ENCODE results near the gene PPARG. TPM values are rescaled to one million over a fixed set of nuclear protein-coding genes. Genes with fewer than 3 reads are reported as not detected.
"Not testable (repeated sequence)": the region's sequence is repeated elsewhere in the genome, so short reads cannot be mapped to it uniquely, and the experiment has no call there.

The PPARG gene
- total RNA-seq, 3 donors from 2014 or later = 0.47 to 1.8 (median 0.83) TPM

DNA sequence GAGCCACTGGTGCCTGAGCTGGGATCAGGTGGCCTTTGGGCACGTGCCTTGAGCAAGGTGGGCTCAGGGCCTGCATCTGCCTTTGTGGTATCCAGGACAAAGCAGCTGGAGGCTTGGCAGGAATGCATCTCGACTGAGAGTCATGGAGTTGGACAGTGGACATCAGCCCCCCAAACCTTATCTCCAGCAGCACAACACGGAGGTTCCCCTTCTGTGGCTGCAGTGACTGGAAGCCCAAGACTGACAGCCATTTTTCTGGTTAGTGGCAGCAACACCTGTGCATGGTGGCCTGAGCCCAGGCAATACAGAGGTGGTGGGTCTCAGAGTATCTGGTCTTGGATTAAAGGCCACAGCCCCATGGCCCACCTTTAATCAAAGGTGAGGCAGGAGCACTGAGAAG lies 167.6 kb downstream of the PPARG start:
- ATAC-seq (no peak), DNase-seq (no peak)
- H3K36me3 Mint-ChIP-seq (ENCODE audit: insufficient read depth) = no peaks in the 10 kb centered on the region
- no peaks in the 10 kb centered on the region for H3K9me3 Mint-ChIP-seq
- H3K4me1 Mint-ChIP-seq (ENCODE audit: low read depth) = peaks cover 3% of the 10 kb centered on the region
- H3K27me3 Mint-ChIP-seq (ENCODE audit: low read depth) = no peaks in the 10 kb centered on the region
- no peak overlapping the region for H3K4me3 Mint-ChIP-seq

DNA sequence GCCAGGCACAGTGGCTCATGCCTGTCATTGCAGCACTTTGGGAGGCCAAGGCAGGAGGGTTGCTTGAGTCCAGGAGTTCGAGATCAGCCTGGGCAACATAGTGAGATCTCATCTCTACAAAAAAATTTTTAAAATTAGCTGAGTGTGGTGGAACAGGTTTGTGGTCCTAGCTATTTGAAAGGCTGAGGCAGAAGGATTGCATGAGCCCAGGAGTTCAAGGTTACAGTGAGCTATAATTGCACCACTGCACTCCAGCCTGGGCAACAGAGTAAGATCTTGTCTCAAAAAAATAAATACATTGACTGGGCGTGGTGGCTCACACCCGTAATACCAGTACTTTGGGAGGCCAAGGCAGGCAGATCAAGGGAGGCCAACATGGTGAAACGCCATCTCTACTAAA lies 168.5 kb downstream of the PPARG start:
- not testable (repeated sequence) for H3K4me1 Mint-ChIP-seq (ENCODE audit: low read depth); H3K4me3 Mint-ChIP-seq; H3K27me3 Mint-ChIP-seq (ENCODE audit: low read depth); ATAC-seq; H3K9me3 Mint-ChIP-seq; H3K36me3 Mint-ChIP-seq (ENCODE audit: insufficient read depth); DNase-seq

DNA sequence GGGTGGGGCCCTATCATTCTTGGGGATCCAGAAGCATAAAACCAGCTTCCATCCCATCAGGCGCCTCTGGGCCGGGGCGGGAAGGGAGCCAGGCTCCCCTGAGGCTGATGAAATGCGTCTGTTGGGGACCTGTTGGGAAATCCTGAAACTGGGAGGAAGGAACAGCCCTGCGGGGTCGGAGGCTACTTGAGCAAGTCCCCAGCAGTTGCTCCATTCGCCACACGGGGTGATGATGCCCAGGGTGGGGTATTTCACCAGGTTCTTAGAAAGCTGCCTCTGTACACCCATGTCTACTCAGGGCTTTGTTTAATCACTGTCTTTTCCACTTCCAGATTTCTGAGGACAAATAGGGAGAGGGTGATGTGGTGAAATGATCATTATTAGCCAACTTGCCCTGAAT lies 170.0 kb downstream of the PPARG start:
- H3K4me1 Mint-ChIP-seq (ENCODE audit: low read depth) = peaks cover 12% of the 10 kb centered on the region
- H3K36me3 Mint-ChIP-seq (ENCODE audit: insufficient read depth) = no peaks in the 10 kb centered on the region
- H3K27me3 Mint-ChIP-seq (ENCODE audit: low read depth) = no peaks in the 10 kb centered on the region
- ATAC-seq (no peak), DNase-seq (no peak)
- H3K9me3 Mint-ChIP-seq = no peaks in the 10 kb centered on the region
- no peak overlapping the region for H3K4me3 Mint-ChIP-seq

GRCh38 chr3:12460127-12460526 lies 171.3 kb downstream of the PPARG start:
- Mint-ChIP-seq H3K9me3 (no peaks in the 10 kb centered on the region), H3K4me3 (no peak overlapping the region), H3K27me3 (ENCODE audit: low read depth) (no peaks in the 10 kb centered on the region), H3K4me1 (ENCODE audit: low read depth) (peaks cover 12% of the 10 kb centered on the region), H3K36me3 (ENCODE audit: insufficient read depth) (no peaks in the 10 kb centered on the region)
- DNase-seq (no peak), ATAC-seq (no peak)

DNA sequence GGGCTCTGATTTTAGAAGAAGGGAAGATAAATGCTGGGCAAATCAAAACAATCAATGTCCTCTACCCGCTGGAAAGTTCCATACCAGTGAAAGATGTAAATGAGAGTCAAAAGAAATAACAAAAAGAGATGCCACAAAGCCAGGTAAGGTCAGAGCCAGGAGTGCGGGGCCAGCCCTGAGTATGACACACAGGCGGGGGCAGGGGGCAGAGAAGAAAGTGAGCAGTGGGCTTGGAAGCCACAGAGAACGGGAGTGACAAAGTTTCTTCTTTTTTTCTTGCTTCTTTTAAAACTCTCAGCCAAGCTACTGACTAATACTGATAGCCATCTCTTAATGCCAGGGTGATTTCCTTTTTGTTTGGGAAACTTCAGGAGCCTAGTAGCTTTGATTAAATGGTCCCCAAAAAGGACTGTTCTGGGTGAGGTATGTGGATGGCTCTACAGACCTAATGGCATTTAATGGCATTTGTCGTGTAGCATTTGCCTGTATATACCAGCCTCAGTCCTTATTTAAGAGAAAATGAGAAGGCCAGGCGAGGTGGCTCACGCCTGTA lies 172.3 kb downstream of the PPARG start:
- no peaks in the 10 kb centered on the region for H3K36me3 Mint-ChIP-seq (ENCODE audit: insufficient read depth)
- H3K4me3 Mint-ChIP-seq = no peak overlapping the region
- H3K9me3 Mint-ChIP-seq = no peaks in the 10 kb centered on the region
- ATAC-seq (no peak), DNase-seq (no peak)
- no peaks in the 10 kb centered on the region for H3K27me3 Mint-ChIP-seq (ENCODE audit: low read depth)
- peaks cover 12% of the 10 kb centered on the region for H3K4me1 Mint-ChIP-seq (ENCODE audit: low read depth)

GRCh38 chr3:12462159-12462947 lies 173.5 kb downstream of the PPARG start:
- ATAC-seq (peak in 1 of 2 donors; percentile 67), DNase-seq (no peak)
- no peaks in the 10 kb centered on the region for H3K9me3 Mint-ChIP-seq
- H3K4me1 Mint-ChIP-seq (ENCODE audit: low read depth) = peaks cover 12% of the 10 kb centered on the region
- peak overlapping the region; percentile 14 for H3K4me3 Mint-ChIP-seq
- H3K27me3 Mint-ChIP-seq (ENCODE audit: low read depth) = no peaks in the 10 kb centered on the region
- no peaks in the 10 kb centered on the region for H3K36me3 Mint-ChIP-seq (ENCODE audit: insufficient read depth)

GRCh38 chr3:12463686-12464085 lies 174.8 kb downstream of the PPARG start:
- no peaks in the 10 kb centered on the region for H3K36me3 Mint-ChIP-seq (ENCODE audit: insufficient read depth)

DNA sequence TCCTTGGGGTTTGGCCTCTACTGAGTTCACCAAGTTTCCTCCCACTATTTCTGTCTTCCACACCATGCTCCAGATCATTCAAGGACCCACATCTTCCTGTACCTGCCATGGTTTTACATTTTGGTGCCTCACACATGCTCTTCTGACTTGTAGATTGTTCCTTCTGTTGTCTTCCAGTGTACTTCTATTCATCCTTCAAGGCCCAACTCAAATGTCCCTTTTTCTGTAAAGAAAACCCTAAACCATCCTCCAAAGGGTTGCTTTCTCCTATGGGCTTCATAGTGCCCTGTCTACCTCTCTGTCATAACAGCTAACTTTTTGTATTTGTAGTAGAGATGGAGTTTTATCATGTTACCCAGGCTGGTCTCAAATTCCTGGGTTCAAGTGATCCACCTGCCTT lies 175.3 kb downstream of the PPARG start:
- Mint-ChIP-seq H3K4me3 (no peak overlapping the region), H3K4me1 (ENCODE audit: low read depth) (peaks cover 12% of the 10 kb centered on the region), H3K36me3 (ENCODE audit: insufficient read depth) (no peaks in the 10 kb centered on the region), H3K9me3 (no peaks in the 10 kb centered on the region), H3K27me3 (ENCODE audit: low read depth) (no peaks in the 10 kb centered on the region)
- no peak for DNase-seq
- no peak for ATAC-seq

More at GRCh38 chr3:12463686-12464085, 174.8 kb downstream of the PPARG start:
- Mint-ChIP-seq H3K4me1 (ENCODE audit: low read depth) (peaks cover 12% of the 10 kb centered on the region), H3K9me3 (no peaks in the 10 kb centered on the region), H3K27me3 (ENCODE audit: low read depth) (no peaks in the 10 kb centered on the region), H3K4me3 (no peak overlapping the region)
- DNase-seq (no peak), ATAC-seq (no peak)

GRCh38 chr3:12465151-12465835 lies 176.4 kb downstream of the PPARG start:
- H3K4me1 Mint-ChIP-seq (ENCODE audit: low read depth) = peaks cover 12% of the 10 kb centered on the region
- no peaks in the 10 kb centered on the region for H3K36me3 Mint-ChIP-seq (ENCODE audit: insufficient read depth)
- no peak for ATAC-seq
- no peak overlapping the region for H3K4me3 Mint-ChIP-seq
- DNase-seq = no peak
- H3K27me3 Mint-ChIP-seq (ENCODE audit: low read depth) = no peaks in the 10 kb centered on the region
- no peaks in the 10 kb centered on the region for H3K9me3 Mint-ChIP-seq

DNA sequence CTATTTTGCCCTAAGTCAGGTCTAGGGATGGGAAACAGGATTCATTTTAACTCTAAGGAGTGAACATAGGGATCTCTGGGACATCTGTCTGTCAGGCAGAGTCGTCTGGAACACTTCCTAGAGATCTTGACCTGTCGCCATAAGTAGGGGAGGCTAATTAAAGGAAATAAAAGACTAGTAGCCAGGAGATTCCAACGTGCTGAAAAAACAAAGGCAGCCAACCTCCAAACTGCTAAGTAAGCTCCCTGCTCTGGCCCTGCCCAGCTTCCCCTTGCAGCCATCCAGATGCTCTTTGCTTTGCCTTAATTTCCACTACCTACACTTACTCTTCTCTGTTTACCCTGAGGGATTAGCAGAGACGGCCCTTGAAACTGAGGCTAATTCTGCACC lies 177.0 kb downstream of the PPARG start:
- H3K9me3 Mint-ChIP-seq = no peaks in the 10 kb centered on the region
- ATAC-seq = no peak
- no peaks in the 10 kb centered on the region for H3K27me3 Mint-ChIP-seq (ENCODE audit: low read depth)
- DNase-seq = no peak
- H3K4me1 Mint-ChIP-seq (ENCODE audit: low read depth) = peaks cover 14% of the 10 kb centered on the region
- H3K4me3 Mint-ChIP-seq = no peak overlapping the region
- no peaks in the 10 kb centered on the region for H3K36me3 Mint-ChIP-seq (ENCODE audit: insufficient read depth)

- H3K4me3 Mint-ChIP-seq = no peak overlapping the region
- DNase-seq (no peak), ATAC-seq (no peak)
- H3K27me3 Mint-ChIP-seq (ENCODE audit: low read depth) = no peaks in the 10 kb centered on the region
- no peaks in the 10 kb centered on the region for H3K36me3 Mint-ChIP-seq (ENCODE audit: insufficient read depth)
- peaks cover 20% of the 10 kb centered on the region for H3K4me1 Mint-ChIP-seq (ENCODE audit: low read depth)
- no peaks in the 10 kb centered on the region for H3K9me3 Mint-ChIP-seq
Observed at GRCh38 chr3:12467746-12468145, 178.9 kb downstream of the PPARG start.

- H3K27me3 Mint-ChIP-seq (ENCODE audit: low read depth) = no peaks in the 10 kb centered on the region
- H3K9me3 Mint-ChIP-seq = no peaks in the 10 kb centered on the region
- DNase-seq (no peak), ATAC-seq (no peak)
- H3K36me3 Mint-ChIP-seq (ENCODE audit: insufficient read depth) = no peaks in the 10 kb centered on the region
- H3K4me3 Mint-ChIP-seq = no peak overlapping the region
- peaks cover 21% of the 10 kb centered on the region for H3K4me1 Mint-ChIP-seq (ENCODE audit: low read depth)
Observed at GRCh38 chr3:12468276-12468675, 179.4 kb downstream of the PPARG start.

- no peak for ATAC-seq
- no peaks in the 10 kb centered on the region for H3K36me3 Mint-ChIP-seq (ENCODE audit: insufficient read depth)
- H3K27me3 Mint-ChIP-seq (ENCODE audit: low read depth) = no peaks in the 10 kb centered on the region
- no peak for DNase-seq
- H3K4me3 Mint-ChIP-seq = no peak overlapping the region
- peaks cover 24% of the 10 kb centered on the region for H3K4me1 Mint-ChIP-seq (ENCODE audit: low read depth)
- no peaks in the 10 kb centered on the region for H3K9me3 Mint-ChIP-seq
Observed at GRCh38 chr3:12468757-12469156, 179.9 kb downstream of the PPARG start.

GRCh38 chr3:12469222-12469621 lies 180.4 kb downstream of the PPARG start:
- H3K4me1 Mint-ChIP-seq (ENCODE audit: low read depth) = peaks cover 24% of the 10 kb centered on the region
- H3K36me3 Mint-ChIP-seq (ENCODE audit: insufficient read depth); H3K9me3 Mint-ChIP-seq; DNase-seq; H3K4me3 Mint-ChIP-seq; H3K27me3 Mint-ChIP-seq (ENCODE audit: low read depth); ATAC-seq: not testable (repeated sequence)

DNA sequence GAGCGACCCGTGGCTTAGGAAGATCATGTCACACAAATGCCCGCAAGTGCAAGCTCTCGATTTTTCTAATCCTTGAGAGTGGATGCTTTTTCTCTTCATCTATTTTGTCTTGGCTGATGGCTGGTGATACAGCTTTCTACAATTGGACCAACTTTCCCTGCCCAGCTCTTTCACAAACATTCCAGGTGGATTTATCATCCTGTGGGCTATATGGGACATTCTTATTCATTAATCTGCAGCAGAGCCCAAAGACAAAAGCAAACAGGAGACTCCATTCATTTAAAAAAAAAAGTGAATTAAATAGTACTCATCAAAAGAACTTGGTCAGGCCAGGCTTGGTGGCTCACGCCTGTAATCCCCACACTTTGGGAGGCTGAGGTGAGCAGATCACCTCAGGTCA lies 181.2 kb downstream of the PPARG start:
- DNase-seq (no peak), ATAC-seq (no peak)
- H3K4me1 Mint-ChIP-seq (ENCODE audit: low read depth) = peaks cover 24% of the 10 kb centered on the region
- H3K9me3 Mint-ChIP-seq = no peaks in the 10 kb centered on the region
- no peak overlapping the region for H3K4me3 Mint-ChIP-seq
- H3K36me3 Mint-ChIP-seq (ENCODE audit: insufficient read depth) = no peaks in the 10 kb centered on the region
- H3K27me3 Mint-ChIP-seq (ENCODE audit: low read depth) = no peaks in the 10 kb centered on the region

Data from activated T-cell treated with anti-CD3 and anti-CD28 coated beads, Interleukin-2, amount 50 U/mL, for 4 hours (primary cell).